GM19397 (cell line): ENCODE measurements around the gene CCNYL1.

Experiments
- ATAC-seq: cut with Tn5 transposase; IDR thresholded peaks from one replicate; pipeline ENCODE4 v1.9.1; 2021; ENCODE audit warnings: mild to moderate bottlenecking, moderate library complexity; ENCODE audit not compliant: unreplicated experiment

Gene CCNYL1

GRCh38 chr2:207764096-207764630 lies 52.7 kb downstream of the CCNYL1 start:
- no peak for ATAC-seq

GRCh38 chr2:207765547-207765946 lies 54.1 kb downstream of the CCNYL1 start:
- ATAC-seq = no peak

GRCh38 chr2:207766041-207766551 lies 54.7 kb downstream of the CCNYL1 start:
- ATAC-seq = no peak

DNA sequence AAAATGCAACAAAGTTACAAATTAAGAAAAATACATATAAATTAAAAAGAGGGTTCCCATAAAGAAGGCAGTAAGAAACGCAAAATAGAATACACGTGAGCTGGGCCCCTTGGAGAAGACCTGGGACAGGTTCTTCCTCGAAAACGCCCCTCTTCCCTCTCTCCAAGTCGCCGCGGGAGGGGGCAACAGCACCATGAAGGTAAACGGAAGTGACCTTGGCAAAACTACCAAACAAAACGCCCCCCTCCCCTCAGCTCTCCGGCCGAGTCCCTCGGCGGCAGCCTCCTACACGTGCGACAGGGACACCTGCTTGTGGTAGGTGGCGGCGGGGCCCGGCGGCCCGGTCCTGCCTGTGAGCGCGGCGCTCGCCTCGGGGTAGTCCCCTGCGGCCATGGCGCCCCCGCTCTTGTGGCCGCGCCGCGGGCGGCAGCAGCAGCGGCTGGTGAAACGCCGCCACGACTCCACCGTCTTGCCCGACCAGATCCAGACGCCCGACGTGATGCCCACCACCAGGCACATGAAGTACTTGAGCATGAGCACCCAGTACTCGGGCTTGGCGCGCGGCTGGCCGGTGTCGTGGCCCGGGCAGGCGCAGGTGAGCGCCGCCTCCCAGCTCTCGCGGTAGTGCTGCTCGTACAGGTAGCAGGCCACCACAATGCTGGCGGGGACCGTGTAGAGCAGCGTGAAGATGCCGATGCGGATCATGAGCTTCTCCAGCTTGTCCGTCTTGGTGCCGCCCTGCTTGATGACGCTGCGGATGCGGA lies 55.4 kb downstream of the CCNYL1 start:
- no peak for ATAC-seq

- no peak for ATAC-seq
Observed at GRCh38 chr2:207767461-207768167, 56.2 kb downstream of the CCNYL1 start.

DNA sequence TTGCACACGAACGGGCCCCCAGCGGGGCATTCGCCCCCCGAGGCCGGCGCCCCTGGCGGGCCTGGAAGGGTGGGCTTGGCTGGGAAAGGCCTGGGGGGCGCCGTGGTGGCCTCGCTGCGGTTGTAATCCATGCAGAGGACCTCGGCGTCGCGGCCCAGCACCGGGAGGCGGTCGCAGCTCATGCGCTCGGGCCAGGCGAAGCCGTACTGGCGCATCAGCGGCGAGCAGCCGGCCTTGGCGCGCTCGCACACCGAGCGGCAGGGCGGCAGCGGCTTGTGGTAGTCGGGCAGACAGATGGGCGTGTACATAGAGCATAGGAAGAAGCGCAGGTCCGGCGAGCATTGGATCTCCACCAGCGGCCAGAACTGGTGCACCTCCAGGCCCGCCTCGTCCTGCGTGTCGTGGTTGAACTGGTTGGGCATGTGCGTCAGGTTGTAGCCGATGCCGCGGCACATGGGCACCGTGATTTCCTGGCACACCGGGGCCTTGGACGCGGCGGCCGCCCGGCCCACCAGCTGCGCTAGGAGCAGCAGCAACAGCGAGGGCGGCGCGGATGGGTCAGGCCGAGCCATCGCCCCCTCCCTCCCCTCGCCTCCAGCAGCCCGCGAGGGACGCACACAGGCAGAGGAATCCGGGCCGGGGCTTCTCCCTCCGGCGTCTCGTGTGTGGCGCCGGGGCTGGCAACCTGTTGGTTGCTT lies 56.9 kb downstream of the CCNYL1 start:
- ATAC-seq = no peak

- ATAC-seq = peak; percentile 11
Observed at GRCh38 chr2:207768866-207769596, 57.6 kb downstream of the CCNYL1 start.

- ATAC-seq = no peak
Observed at GRCh38 chr2:207770602-207771404, 59.4 kb downstream of the CCNYL1 start.

DNA sequence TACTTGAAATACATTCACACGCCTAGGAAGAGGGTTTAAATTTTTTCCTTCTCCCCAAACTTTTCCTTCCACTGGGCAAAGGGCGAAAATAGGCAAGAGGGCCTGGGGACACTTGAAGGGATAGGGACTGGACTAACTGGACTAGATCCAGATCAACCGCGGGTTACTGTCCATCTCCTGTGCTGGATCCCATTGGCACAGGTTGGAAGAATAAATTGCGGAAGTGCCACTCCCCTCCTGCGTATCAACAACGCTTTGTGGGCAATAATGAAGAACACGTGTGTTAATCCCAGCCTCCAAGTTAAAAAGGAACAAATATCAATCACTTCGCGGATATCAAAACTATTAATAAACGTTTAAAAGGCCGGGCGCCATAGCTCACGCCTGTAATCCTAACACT lies 60.0 kb downstream of the CCNYL1 start:
- no peak for ATAC-seq

- no peak for ATAC-seq
Observed at GRCh38 chr2:207772081-207772843, 60.8 kb downstream of the CCNYL1 start.

GRCh38 chr2:207772844-207773205 lies 61.4 kb downstream of the CCNYL1 start:
- ATAC-seq = no peak

DNA sequence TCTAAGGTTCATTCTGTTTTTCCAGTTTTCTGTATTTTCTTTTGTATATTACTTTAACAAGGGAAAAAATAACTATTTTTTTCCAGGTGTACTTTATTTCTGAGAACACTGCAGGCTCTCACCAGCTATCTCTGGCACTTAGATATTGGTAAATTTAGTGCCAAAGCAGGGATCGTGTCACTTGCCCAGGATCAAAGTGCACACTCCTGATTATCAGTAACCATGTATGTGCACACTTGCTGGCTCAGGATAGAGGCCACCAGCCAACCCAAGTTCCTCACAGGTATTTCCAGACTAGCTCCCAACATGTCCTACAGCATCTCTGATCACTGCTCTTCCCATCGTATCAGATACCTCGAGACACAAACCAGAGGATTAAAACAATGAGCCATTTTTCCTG lies 64.0 kb downstream of the CCNYL1 start:
- ATAC-seq = no peak

GRCh38 chr2:207777124-207777523 lies 65.7 kb downstream of the CCNYL1 start:
- no peak for ATAC-seq

- ATAC-seq = no peak
Observed at GRCh38 chr2:207778298-207778882, 67.0 kb downstream of the CCNYL1 start.

DNA sequence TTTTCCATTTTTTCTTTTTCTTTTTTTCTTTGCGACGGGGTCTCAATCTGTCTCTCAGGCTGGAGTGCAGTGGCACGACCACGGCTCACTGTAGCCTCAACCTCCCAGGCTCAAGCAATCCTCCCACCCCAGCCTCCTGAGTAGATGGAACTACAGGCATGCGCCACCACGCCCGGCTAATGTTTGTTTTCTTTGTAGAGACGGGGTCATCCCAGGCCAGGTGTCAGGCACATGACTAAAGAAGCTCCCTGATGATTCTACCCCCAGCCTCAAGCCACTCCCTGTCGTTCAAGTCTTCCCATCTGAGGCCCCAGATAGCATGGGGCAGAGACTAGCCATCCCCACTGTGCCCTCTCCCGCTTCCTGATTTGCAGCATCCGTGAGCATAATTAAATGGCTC lies 68.1 kb downstream of the CCNYL1 start:
- no peak for ATAC-seq

- no peak for ATAC-seq
Observed at GRCh38 chr2:207782238-207783030, 71.0 kb downstream of the CCNYL1 start.

DNA sequence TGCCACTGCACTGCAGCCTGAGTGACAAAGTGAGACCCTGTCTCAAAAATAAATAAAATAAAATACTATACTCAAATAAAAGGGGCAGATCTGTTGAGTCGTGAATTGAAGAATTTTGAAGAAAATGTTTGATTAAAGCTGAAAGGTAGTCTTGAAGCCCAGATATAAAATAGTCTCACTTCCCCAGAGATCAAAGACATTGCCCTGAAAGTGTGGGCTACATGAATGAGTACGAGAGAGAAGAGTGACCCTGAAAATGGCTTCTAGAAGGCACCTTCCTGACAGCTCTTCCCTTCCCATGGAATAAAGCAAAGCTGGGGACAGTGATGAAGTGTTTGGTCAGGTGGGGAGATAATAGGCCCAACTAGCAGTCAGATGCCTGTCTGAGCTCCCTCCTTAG lies 72.1 kb downstream of the CCNYL1 start:
- no peak for ATAC-seq

DNA sequence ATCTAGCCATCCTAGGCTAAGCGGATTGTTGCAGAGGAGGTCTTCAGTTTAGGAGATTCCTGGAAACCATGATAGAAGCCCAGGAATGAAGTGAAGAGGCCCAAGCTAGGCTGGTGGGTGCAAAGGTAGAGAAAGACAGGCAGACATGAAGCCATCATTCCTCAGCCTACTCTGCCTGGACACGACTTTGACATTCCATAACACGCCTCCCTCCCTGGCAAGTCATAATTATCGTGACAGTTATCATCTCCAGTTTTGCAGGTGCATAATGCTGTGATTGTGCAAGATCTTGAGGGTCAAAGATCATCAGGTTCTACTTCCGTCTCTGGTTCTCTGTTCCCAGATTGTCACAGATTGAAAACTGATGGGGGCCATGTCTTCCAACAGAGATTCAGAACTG lies 73.5 kb downstream of the CCNYL1 start:
- ATAC-seq = no peak
